Activated CD8-positive, alpha-beta memory T cell treated with anti-CD3 and anti-CD28 coated beads for 36 hours (primary cell): ENCODE measurements around the gene IWS1. TPM values are rescaled to one million over a fixed set of nuclear protein-coding genes. Genes with fewer than 3 reads are reported as not detected.

Experiments used
- CTCF ChIA-PET: fragments of 350-600 bp; sonication (Branson Sonifier 250); formaldehyde crosslinking; loops from one replicate; lab custom pipeline; 2021; ENCODE audit warnings: antibody characterized with exemption; lab: Charles Lee
- POLR2A ChIA-PET: fragments of 350-600 bp; sonication (Branson Sonifier 250); formaldehyde crosslinking; loops from one replicate; lab custom pipeline; 2021; ENCODE audit warnings: antibody characterized with exemption; lab: Charles Lee
- total RNA-seq, 2 experiments: library from RNA; stranded (reverse); gene quantifications; one replicate each; pipeline ENCODE4 v1.2.3, GENCODE V29; 2021

IWS1 gene
- total RNA-seq, 2 experiments from 2014 or later: 52.5 to 56.6 TPM

GRCh38 chr2:127512362-127512761 is 13.9 kb downstream of the IWS1 start:
- ChIA-PET CTCF (no interaction called here), POLR2A (no interaction called here)

GRCh38 chr2:127511917-127512316 is 14.4 kb downstream of the IWS1 start:
- ChIA-PET POLR2A (no interaction called here), CTCF (no interaction called here)

- CTCF ChIA-PET: no interaction called here
- POLR2A ChIA-PET: no interaction called here
Measured at GRCh38 chr2:127511090-127511695, 15.1 kb downstream of the IWS1 start.

DNA sequence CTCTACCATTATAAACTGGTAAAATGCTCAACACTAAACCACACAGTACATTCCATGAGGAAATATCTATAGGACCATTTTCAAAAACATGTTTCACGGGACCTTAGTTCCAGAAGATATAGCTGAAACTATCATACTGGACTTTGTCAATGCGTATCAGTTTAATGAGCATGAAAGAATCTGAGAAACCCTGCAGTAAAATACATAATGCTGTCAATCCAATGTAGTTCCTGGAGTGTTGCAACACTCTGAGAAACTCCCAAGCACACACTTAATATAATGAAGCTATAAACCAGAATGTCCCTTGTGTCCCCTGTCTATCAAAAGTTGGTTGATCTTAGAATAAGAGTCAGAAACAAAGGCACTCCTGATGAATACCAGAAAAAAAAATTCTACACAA is 16.2 kb downstream of the IWS1 start:
- ChIA-PET CTCF (no interaction called here), POLR2A (no interaction called here)

GRCh38 chr2:127508631-127509034 is 17.7 kb downstream of the IWS1 start:
- ChIA-PET CTCF (no interaction called here), POLR2A (no interaction called here)

DNA sequence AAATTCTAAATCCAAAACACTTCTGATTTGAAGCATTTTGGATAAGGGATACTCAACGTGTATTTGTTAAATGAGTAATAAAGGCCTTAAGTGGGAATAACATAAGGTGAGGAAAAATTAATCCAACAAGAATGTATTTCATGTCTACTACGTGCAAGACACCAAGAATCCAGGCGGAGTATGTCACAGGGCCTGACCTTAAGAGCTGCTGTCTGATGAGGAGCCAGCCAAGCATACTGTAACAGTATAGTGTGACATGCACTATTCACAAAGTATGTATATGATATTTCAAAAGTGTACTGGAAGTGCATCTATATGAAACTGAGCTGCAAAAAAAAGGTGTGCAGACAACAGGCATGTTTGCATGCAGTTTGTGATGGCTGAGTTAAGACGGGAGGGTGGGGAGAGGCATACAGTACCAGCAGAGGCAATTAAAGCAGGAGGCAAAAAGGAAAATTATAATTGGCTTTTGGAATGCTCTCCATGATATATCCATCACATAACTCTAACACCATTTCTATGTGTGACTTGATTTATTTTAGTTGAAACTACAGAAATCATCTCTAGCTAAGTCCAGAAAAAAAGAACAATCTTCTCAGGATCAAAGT is 18.2 kb downstream of the IWS1 start:
- ChIA-PET POLR2A (no interaction called here), CTCF (no interaction called here)

GRCh38 chr2:127506510-127506909 is 19.8 kb downstream of the IWS1 start:
- POLR2A ChIA-PET: no interaction called here

DNA sequence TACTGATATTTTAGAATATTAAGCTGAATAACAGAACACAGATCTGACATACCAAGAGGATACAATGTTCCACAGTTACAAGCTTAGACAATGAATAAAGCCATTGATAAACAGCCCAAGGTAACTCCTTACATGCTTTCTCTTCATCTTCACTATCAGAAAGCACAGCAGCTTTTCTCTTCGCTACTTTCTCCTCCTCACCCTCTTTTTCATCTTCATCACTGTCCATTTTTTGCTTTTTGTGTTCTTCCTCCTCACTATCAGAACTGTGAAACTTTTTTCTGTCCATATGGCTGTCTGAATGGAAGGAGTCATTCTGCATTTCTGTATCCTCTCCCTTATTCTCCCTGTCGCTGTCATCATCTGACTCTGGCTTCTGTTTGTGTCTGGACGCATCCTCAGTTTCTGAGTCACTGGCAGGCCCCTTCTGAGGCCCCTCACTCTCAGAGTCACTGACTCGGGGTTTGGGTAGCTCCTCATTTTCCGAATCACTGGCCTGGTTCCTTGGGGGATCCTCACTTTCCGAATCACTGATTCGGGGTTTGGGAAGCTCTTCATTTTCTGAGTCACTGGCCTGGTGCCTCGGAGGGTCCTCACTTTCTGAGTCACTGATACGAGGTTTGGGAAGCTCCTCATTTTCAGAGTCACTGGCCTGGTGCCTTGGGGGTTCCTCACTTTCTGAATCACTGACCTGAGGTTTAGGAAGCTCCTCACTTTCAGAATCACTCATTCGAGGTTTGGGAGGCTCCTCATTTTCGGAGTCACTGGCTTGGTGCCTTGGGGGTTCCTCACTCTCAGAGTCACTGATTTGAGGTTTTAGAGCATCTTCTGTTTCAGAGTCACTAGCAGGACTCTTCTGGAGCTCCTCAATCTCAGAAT is 21.5 kb downstream of the IWS1 start:
- CTCF ChIA-PET: interaction anchor here (1.2 kb wide), 1 partner anchor 14 kb away, joined by 3 read pairs; no protein-coding TSS in a partner anchor
- POLR2A ChIA-PET: interaction anchor here (0.9 kb wide), 1 partner anchor 9 kb away, joined by 3 read pairs; no protein-coding TSS in a partner anchor

More at GRCh38 chr2:127506510-127506909, 19.8 kb downstream of the IWS1 start:
- CTCF ChIA-PET: no interaction called here

- POLR2A ChIA-PET: no interaction called here
- CTCF ChIA-PET: no interaction called here
Measured at GRCh38 chr2:127503491-127503890, 22.8 kb downstream of the IWS1 start.

DNA sequence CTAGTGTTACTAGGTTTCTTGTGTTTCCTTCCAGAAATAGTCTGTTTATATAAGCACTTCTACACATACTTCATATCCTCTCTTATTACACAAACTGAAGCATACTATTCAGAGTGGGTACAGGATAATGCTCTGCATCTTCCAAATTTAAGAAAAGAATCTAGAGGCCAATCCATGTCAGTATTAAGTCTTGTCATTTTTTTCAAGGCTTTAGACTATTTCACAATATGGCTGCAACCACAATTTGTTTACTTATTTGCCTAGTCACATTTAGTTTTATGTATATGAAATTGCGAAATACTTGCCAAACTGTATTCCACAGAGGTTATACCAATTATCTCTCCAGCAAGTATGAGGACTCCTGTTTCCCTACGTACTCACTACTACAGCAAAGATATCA is 27.9 kb downstream of the IWS1 start:
- ChIA-PET POLR2A (no interaction called here), CTCF (no interaction called here)

DNA sequence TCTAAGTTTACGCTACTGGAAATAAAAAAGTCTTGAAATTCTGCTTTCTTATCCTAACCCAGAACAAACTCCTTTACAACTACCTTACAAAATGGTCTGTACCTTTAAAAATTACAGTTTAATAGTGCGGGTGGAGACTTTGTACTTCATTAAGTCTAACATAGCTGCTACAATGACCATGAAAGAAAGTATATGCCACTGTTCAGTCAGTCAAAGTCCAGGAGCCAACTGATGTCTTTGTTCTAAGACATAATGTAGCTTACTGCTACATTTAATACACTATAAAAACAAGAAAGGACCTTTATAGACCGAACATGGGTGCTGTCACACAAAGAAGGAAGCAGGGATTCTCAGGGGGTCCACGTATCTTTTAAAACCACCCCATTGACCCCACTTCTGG is 36.0 kb downstream of the IWS1 start:
- ChIA-PET POLR2A (no interaction called here), CTCF (no interaction called here)

DNA sequence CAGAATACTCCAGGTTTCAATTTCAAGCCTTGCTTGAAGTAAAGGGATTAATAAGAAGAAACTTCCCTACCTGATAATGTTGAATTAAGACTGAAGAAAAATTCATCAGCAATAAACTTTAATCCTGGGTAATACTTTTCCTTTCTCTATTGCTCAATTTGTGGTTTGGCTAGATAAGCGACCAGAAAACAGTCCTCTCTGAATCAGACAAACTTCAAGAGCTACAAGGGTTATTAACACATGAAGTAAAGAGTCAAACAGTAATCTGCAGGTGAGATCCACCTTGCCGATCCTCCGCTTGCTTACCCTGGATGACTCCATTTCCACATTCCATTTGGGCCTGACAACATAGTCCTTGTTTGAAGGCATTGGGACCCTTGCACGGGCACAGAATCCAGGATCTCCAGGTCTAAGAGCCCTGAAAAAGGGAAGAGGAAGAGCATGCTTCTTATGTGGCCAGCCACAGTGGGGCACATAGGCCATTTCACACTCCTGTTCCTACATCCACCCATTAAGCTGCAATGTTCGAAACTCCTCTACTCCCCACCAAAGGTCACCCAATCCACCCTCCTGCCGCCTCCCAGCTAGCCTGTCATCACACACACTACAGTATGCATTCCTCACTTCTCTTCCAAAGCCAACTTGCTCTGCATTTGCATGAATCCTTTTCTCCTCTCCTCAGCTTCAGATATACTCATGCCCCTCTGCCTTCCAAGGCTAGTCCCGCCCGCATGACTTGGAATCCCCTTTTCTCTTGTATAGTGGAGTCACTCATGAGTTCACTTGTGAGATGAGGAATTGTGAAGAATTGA is 39.8 kb downstream of the IWS1 start:
- CTCF ChIA-PET: no interaction called here
- POLR2A ChIA-PET: no interaction called here

GRCh38 chr2:127485694-127486071 is 40.6 kb downstream of the IWS1 start:
- POLR2A ChIA-PET: no interaction called here
- CTCF ChIA-PET: no interaction called here

- ChIA-PET POLR2A (no interaction called here), CTCF (no interaction called here)
Measured at GRCh38 chr2:127485051-127485693, 41.1 kb downstream of the IWS1 start.

GRCh38 chr2:127482031-127482430 is 44.3 kb downstream of the IWS1 start:
- ChIA-PET CTCF (no interaction called here), POLR2A (no interaction called here)

DNA sequence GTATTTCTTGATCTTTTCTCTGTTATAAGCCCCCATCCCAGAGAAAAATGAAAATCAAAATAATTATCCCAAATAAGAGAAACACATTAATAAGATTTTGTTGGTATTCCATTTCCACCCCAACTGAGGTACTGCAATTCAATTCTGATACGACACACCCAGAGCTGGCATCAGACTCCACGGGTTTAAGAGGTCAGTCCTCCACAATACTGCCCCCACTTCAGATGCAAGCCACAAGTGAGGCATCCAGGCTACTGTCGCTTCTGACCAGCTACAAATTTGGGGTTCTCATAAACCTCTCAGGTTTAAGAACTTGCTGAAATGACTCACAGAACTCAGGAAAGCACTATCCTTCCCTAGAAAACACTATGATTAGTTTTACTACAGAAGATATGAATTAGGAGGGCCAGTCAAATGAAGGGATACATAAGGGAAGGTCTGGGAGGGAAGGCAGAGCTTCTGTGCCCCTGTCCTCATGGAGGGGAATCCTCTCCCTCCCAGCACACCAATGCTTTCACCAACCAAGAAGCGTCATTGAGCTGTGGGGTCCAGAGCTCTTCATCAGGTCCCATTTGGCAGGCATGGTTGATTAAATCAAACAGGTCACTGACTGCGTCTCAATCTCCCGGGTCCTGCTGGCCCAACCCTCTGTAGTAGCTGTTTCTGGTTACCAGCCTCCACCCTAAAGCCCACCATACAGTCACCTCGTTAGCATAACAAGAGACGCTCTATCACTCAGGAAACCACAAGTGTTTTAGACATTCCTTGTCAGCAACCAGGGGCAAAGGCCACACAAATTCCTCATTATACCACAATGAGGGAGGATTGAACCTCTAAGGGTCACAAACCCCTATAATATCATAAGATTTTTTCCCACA is 46.2 kb downstream of the IWS1 start:
- CTCF ChIA-PET: interaction anchor here (0.6 to 1.5 kb wide), 6 partner anchors 9 to 318 kb away, joined by 3 to 4 read pairs (median 4); no protein-coding TSS in a partner anchor
- POLR2A ChIA-PET: no interaction called here

- ChIA-PET CTCF (interaction anchor here (0.6 to 1.5 kb wide), 6 partner anchors 8 to 319 kb away, joined by 3 to 4 read pairs (median 4); no protein-coding TSS in a partner anchor), POLR2A (no interaction called here)
Measured at GRCh38 chr2:127479219-127479825, 47.0 kb downstream of the IWS1 start.

DNA sequence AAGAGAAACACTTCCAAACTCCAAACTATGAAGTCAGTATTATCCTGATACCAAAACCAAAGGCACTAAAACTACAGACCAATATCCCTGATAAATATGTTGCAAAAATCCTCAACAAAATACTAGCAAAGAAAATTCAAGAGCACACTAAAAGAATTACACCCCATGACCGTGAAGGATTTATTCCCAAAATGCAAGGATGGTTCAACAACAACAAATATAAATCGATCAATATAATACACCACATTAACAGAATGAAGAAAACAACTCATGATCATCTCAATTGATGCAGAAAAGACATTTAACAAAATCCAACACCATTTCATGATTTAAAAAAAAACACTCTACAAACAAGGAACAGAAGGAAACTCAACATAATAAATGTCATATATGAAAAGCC is 50.5 kb downstream of the IWS1 start:
- ChIA-PET CTCF (no interaction called here), POLR2A (no interaction called here)
